Measurements from ENCODE around the gene PHEX. TPM values are rescaled to one million over a fixed set of nuclear protein-coding genes. Genes with fewer than 3 reads are reported as not detected.
A peak's percentile ranks its signal among the peaks of the same experiment; 100 is the strongest.

Gene PHEX
- total RNA-seq, 2 donors from 2014 or later, result 1.4 to 1.9 TPM

DNA sequence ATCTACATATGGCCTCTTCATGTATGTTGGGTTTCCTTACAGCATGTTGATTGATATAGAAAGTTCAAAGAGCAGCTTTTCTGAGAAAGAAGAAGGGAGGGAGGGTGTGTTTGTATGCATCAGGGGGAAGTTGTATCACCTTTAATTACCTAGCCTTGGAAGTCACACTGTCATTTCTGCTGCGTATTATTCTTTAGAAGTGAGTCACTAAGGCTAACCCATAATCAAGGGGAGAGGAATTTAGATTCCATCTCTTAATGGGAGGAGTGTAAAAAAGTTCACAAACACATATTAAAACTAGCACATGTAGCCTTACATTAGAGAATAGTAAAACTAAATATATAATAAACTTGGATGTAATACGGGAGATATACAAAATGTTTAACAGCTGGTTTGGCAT is 154.0 kb downstream of the PHEX start:
- H3K36me3 Mint-ChIP-seq (ENCODE audit: insufficient read depth in 2 of 2), result no peaks in the 10 kb centered on the region
- no peaks in the 10 kb centered on the region for H3K4me1 Mint-ChIP-seq (ENCODE audit: low read depth)
- no peak overlapping the region for H3K27ac Mint-ChIP-seq
- ATAC-seq (replicated peaks in 1 of 2) (peak; percentile 32 to 42), DNase-seq (no peak)
- no peaks in the 10 kb centered on the region for H3K9me3 Mint-ChIP-seq
- peaks cover 40% of the 10 kb centered on the region for H3K27me3 Mint-ChIP-seq (ENCODE audit: low read depth)
- H3K4me3 Mint-ChIP-seq, result no peak overlapping the region

DNA sequence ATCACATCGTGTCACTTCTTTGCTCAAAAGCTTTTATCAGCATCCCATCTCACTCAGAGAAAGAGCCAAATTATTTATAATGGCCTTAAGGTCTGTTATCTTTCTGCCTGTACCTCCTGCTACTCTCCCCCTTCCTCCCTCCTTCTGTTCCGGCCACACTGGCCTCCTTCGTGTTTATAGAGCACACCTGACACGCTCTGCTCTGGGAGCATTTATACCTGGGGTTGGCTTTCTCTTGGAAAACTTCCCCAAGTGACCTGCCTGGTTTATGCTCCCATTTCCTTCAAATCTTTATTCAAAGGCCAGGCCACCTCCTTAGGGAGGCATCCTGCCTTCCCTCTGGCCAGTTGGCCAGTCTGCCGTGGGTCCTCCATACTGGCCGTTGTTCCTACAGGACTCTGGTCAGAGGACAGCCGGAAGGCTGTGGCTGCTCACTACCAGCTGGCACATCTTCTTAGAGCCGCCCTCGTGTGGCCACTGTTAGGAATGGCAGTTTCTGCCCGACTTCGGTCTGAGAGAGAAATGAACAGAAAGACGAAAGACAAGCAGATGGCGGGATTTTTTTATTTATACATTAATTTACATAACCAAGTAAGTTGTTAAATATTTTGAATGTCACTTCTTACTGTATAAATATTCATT is 160.4 kb downstream of the PHEX start:
- peak; percentile 44 to 60 for ATAC-seq (replicated peaks in 1 of 2)

DNA sequence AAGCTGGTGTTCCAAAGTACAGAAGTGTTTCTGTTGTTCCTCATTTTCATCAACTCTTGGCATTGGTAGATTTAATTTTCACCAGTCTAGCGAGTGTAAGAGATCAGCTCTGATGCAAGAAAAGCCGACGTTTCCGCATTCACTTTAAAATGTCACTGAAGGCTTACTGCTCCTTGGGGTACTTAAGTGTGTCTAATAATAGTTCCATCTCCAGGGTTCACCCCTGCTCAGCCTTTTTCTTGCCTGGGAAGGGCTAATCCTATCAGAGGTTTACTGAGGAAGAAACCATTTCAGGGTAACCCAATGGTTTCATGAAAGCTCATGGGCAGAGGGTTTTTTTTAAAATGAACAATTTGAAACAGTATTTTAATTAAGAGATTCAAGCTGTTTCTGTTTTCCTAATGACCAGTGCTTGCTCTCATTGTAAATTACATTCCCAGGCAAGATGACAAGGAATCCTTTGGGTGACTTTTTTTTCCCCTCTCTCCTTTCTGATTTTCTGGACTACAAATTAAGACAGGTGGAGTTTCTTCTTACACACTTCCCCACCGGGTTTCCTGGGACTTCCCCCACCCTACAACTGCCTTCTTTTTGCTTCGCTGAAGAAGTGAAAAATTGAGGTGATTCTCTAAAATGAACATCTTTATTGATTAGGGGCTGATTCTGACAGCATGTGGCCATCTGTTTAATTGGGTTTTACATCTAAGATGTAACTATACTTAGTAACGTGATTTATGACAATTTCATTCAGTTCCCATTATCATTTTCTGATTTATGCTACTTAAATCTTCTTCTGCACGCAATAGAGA is 161.9 kb downstream of the PHEX start:
- Mint-ChIP-seq H3K9me3 (peaks cover 0 to 2% of the 10 kb centered on the region in 2 donors), H3K36me3 (ENCODE audit: insufficient read depth in 2 of 2) (peaks cover 1 to 2% of the 10 kb centered on the region in 2 donors), H3K4me1 (ENCODE audit: low read depth) (peaks cover 4% of the 10 kb centered on the region), H3K27ac (no peak overlapping the region), H3K4me3 (no peak overlapping the region), H3K27me3 (ENCODE audit: low read depth) (peaks cover 22% of the 10 kb centered on the region)
- DNase-seq, result no peak
- ATAC-seq (replicated peaks in 1 of 2), result no peak

More for the DNA sequence above, 160.4 kb downstream of the PHEX start:
- Mint-ChIP-seq H3K4me3 (peak overlapping the region; percentile 53 to 74), H3K4me1 (ENCODE audit: low read depth) (peaks cover 4% of the 10 kb centered on the region), H3K36me3 (ENCODE audit: insufficient read depth in 2 of 2) (peaks cover 0 to 2% of the 10 kb centered on the region in 2 donors), H3K27ac (peak overlapping the region; percentile 83), H3K9me3 (no peaks in the 10 kb centered on the region), H3K27me3 (ENCODE audit: low read depth) (peaks cover 16% of the 10 kb centered on the region)
- DNase-seq, result peak; percentile 47 to 54

- Mint-ChIP-seq H3K36me3 (ENCODE audit: insufficient read depth in 2 of 2) (peaks cover 1 to 2% of the 10 kb centered on the region in 2 donors), H3K4me3 (no peak overlapping the region), H3K4me1 (ENCODE audit: low read depth) (peaks cover 4% of the 10 kb centered on the region), H3K27ac (no peak overlapping the region), H3K27me3 (ENCODE audit: low read depth) (peaks cover 22% of the 10 kb centered on the region), H3K9me3 (peaks cover 0 to 2% of the 10 kb centered on the region in 2 donors)
- ATAC-seq (replicated peaks in 1 of 2) (no peak), DNase-seq (no peak)
These were observed 162.5 kb downstream of the PHEX start for GRCh38 chrX:22194660-22194945.

DNA sequence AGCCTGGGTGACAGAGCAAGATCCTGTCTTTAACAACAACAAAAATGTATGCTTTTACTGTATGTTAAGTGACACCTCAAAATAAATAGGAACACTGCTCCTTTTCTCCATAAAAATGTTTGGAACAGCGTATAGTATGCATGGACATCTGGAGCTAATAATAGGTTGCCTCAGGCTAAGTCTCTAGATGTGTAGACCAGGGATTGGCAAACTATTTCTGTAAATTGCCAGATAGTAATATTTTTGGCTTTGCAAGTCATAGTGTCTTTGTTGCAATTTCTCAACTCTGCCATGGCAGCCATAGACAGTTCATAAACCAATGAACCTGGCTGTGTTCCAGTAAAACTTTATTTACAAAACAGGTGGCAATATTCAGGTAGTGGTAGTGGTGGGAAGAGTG is 164.0 kb downstream of the PHEX start:
- H3K4me3 Mint-ChIP-seq, result no peak overlapping the region
- no peak overlapping the region for H3K27ac Mint-ChIP-seq

DNA sequence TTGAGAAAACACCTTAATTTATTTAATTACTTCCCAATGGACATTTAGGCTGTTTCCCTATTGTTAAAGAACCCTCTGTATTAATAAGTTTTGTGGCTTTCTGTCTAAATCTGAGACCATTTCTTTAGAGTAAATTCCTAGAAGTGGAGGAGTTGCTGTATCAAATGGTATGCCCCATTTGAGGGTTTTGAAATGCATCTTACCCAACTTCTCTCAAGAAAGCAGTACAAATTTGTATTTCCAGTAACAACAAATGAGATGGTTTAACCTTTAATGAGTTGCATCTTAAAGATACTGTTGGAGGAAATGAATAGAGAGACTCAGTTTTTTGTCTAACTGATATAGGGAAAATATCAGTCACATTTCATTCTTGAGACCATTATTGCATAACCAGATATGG is 170.1 kb downstream of the PHEX start:
- Mint-ChIP-seq H3K36me3 (ENCODE audit: insufficient read depth in 2 of 2) (peaks cover 0 to 1% of the 10 kb centered on the region in 2 donors), H3K9me3 (peaks cover 0 to 2% of the 10 kb centered on the region in 2 donors), H3K27ac (no peak overlapping the region), H3K4me3 (no peak overlapping the region), H3K4me1 (ENCODE audit: low read depth) (no peaks in the 10 kb centered on the region), H3K27me3 (ENCODE audit: low read depth) (peaks cover 10% of the 10 kb centered on the region)
- DNase-seq (no peak), ATAC-seq (replicated peaks in 1 of 2) (no peak)

More for the DNA sequence above, 164.0 kb downstream of the PHEX start:
- peaks cover 0 to 2% of the 10 kb centered on the region in 2 donors for H3K9me3 Mint-ChIP-seq
- H3K27me3 Mint-ChIP-seq (ENCODE audit: low read depth), result peaks cover 22% of the 10 kb centered on the region
- DNase-seq, result no peak
- peaks cover 1 to 2% of the 10 kb centered on the region in 2 donors for H3K36me3 Mint-ChIP-seq (ENCODE audit: insufficient read depth in 2 of 2)
- no peak for ATAC-seq (replicated peaks in 1 of 2)
- H3K4me1 Mint-ChIP-seq (ENCODE audit: low read depth), result peaks cover 4% of the 10 kb centered on the region

DNA sequence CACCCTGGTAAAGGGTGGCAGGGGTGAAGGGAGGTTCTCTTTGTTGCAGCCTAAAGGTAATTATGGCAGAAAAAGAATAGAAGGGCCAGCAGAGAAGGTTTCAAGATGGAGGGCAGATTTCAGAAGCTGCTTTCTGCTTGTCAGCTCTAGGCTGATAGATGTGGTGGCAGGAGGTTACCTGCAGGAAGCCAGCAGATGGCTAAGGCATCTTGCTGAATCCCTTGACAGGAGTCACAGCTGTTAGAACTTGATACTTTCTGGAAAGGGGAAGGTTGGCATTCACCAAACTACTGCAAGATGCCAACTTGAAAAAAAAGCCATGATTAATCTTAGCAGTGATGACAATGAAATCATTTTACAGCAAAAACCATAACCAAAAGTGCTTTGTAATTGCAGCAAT is 171.1 kb downstream of the PHEX start:
- ATAC-seq (replicated peaks in 1 of 2) (no peak), DNase-seq (no peak)
- Mint-ChIP-seq H3K9me3 (peaks cover 0 to 2% of the 10 kb centered on the region in 2 donors), H3K4me1 (ENCODE audit: low read depth) (no peaks in the 10 kb centered on the region), H3K27ac (no peak overlapping the region), H3K4me3 (no peak overlapping the region), H3K36me3 (ENCODE audit: insufficient read depth in 2 of 2) (peaks cover 0 to 1% of the 10 kb centered on the region in 2 donors), H3K27me3 (ENCODE audit: low read depth) (peaks cover 10% of the 10 kb centered on the region)

DNA sequence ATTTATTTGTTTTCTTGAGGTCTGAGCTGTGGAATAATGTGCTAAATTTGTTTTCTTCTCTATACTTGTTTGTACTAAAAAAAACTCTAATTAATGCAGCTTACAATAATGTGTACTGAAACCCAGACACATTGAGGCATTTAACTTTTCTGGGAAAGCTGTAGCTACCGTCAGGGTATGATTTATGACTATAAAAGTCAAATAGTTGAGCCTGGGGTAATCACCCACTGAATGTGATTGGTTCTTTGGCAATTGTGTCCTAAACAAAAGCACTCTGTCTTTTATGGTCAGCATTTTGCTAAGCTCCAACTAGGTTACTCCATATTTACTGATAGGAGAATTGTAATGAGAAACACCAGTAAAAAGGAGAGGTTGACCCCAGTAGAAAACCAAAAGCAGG is 174.7 kb downstream of the PHEX start:
- peaks cover 10% of the 10 kb centered on the region for H3K27me3 Mint-ChIP-seq (ENCODE audit: low read depth)
- ATAC-seq (replicated peaks in 1 of 2), result no peak
- H3K4me1 Mint-ChIP-seq (ENCODE audit: low read depth), result no peaks in the 10 kb centered on the region
- peaks cover 0 to 2% of the 10 kb centered on the region in 2 donors for H3K36me3 Mint-ChIP-seq (ENCODE audit: insufficient read depth in 2 of 2)
- H3K9me3 Mint-ChIP-seq, result peaks cover 0 to 3% of the 10 kb centered on the region in 2 donors
- no peak overlapping the region for H3K27ac Mint-ChIP-seq
- H3K4me3 Mint-ChIP-seq, result no peak overlapping the region
- no peak for DNase-seq

GRCh38 chrX:22220941-22221340 is 188.8 kb downstream of the PHEX start:
- Mint-ChIP-seq H3K4me1 (ENCODE audit: low read depth) (no peaks in the 10 kb centered on the region), H3K36me3 (ENCODE audit: insufficient read depth in 2 of 2) (no peaks in the 10 kb centered on the region), H3K27me3 (ENCODE audit: low read depth) (no peaks in the 10 kb centered on the region), H3K9me3 (no peaks in the 10 kb centered on the region), H3K27ac (no peak overlapping the region), H3K4me3 (no peak overlapping the region)
- ATAC-seq (replicated peaks in 1 of 2), result no peak
- DNase-seq, result no peak

DNA sequence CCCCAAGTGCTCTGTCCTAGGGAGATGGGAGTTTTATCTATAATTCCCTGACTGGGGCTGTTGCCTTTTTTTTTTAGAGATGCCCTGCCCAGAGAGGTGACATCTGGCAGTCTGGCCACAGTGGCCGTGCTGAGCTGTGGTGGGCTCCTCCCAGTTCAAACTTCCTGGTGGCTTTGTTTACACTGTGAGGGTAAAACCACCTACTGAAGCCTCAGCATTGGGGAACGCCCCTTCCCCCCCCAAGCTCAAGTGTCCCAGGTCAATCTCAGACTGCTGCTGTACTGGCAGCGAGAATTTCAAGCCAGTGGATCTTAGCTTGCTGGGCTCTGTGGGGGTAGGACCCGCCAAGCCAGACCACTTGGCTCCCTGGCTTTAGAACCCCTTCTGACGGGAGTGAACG is 202.3 kb downstream of the PHEX start:
- Mint-ChIP-seq H3K4me3 (no peak overlapping the region), H3K36me3 (ENCODE audit: insufficient read depth in 2 of 2) (peaks cover under 1 to 1% of the 10 kb centered on the region in 2 donors)
- no peak for ATAC-seq (replicated peaks in 1 of 2)

GRCh38 chrX:22237479-22237878 is 205.4 kb downstream of the PHEX start:
- Mint-ChIP-seq H3K4me3 (no peak overlapping the region), H3K27ac (no peak overlapping the region), H3K9me3 (peaks cover 0 to 6% of the 10 kb centered on the region in 2 donors), H3K4me1 (ENCODE audit: low read depth) (no peaks in the 10 kb centered on the region), H3K36me3 (ENCODE audit: insufficient read depth in 2 of 2) (peaks cover 2% of the 10 kb centered on the region in 2 donors), H3K27me3 (ENCODE audit: low read depth) (peaks cover 35% of the 10 kb centered on the region)
- DNase-seq (no peak), ATAC-seq (replicated peaks in 1 of 2) (no peak)

More for the DNA sequence above, 202.3 kb downstream of the PHEX start:
- Mint-ChIP-seq H3K27ac (no peak overlapping the region), H3K9me3 (peaks cover 0 to 2% of the 10 kb centered on the region in 2 donors), H3K4me1 (ENCODE audit: low read depth) (no peaks in the 10 kb centered on the region), H3K27me3 (ENCODE audit: low read depth) (peaks cover 21% of the 10 kb centered on the region)
- DNase-seq, result no peak

DNA sequence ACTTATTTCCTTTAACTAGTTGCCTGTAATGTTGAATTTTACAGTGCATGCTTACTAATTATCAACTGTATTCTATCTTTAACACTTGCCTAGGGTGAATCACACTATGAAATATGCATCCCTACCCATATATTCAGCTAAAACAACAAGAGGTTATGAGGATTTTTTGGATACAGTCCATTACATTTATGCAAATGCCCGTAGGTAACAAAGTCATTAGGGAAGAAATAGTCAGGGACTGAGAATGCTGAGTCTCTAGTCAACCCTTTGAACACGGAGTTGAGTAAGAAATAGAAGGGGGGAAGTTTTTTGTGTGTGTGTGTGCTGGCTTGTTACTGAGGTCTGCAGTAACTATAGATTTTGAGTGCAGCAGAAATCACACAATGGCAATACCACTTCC is 214.5 kb downstream of the PHEX start:
- Mint-ChIP-seq H3K27me3 (ENCODE audit: low read depth) (peaks cover 8% of the 10 kb centered on the region), H3K27ac (no peak overlapping the region), H3K4me3 (no peak overlapping the region), H3K4me1 (ENCODE audit: low read depth) (no peaks in the 10 kb centered on the region), H3K9me3 (no peaks in the 10 kb centered on the region), H3K36me3 (ENCODE audit: insufficient read depth in 2 of 2) (no peaks in the 10 kb centered on the region)
- DNase-seq (no peak), ATAC-seq (replicated peaks in 1 of 2) (no peak)

- H3K4me3 Mint-ChIP-seq, result no peak overlapping the region
- no peak overlapping the region for H3K27ac Mint-ChIP-seq
- no peaks in the 10 kb centered on the region for H3K36me3 Mint-ChIP-seq (ENCODE audit: insufficient read depth in 2 of 2)
- no peaks in the 10 kb centered on the region for H3K4me1 Mint-ChIP-seq (ENCODE audit: low read depth)
- peaks cover 5% of the 10 kb centered on the region for H3K27me3 Mint-ChIP-seq (ENCODE audit: low read depth)
- DNase-seq, result no peak
- no peaks in the 10 kb centered on the region for H3K9me3 Mint-ChIP-seq
- ATAC-seq (replicated peaks in 1 of 2), result no peak
These were observed 215.0 kb downstream of the PHEX start for GRCh38 chrX:22247169-22247568.
